Activated naive CD8-positive, alpha-beta T cell treated with anti-CD3 and anti-CD28 coated beads, Interleukin-2, amount 10 ng/mL, durations not matched to agents 7 days and 5 days (primary cell): ENCODE data around the gene PACS2. TPM values are rescaled to one million over a fixed set of nuclear protein-coding genes. Genes with fewer than 3 reads are reported as not detected.
A peak's percentile ranks its signal among the peaks of the same experiment; 100 is the strongest.

Experiments used
- ATAC-seq: fragments of 150-1000 bp; cut with Tn5 transposase; one replicate; pipeline ENCODE4 v1.10.0; 2021; ENCODE audit warnings: low read depth, moderate library complexity
- POLR2A ChIA-PET: fragments of 350-600 bp; sonication (Branson Sonifier 250); formaldehyde crosslinking; loops from one replicate; lab custom pipeline; 2021; ENCODE audit warnings: antibody characterized with exemption; lab: Charles Lee
- DNase-seq: peaks from one replicate; pipeline ENCODE4 v3.0.0; 2021
- H3K27ac Mint-ChIP-seq: one replicate; pipeline ENCODE4 v1.8.0; 2022; ENCODE audit warnings: mild to moderate bottlenecking, mixed read lengths
- H3K27me3 Mint-ChIP-seq: one replicate; pipeline ENCODE4 v1.8.0; 2022; ENCODE audit warnings: mild to moderate bottlenecking, moderate library complexity, mixed read lengths
- H3K36me3 Mint-ChIP-seq: one replicate; pipeline ENCODE4 v1.8.0; 2021; ENCODE audit warnings: mild to moderate bottlenecking, mixed read lengths
- H3K4me1 Mint-ChIP-seq: one replicate; pipeline ENCODE4 v1.8.0; 2021; ENCODE audit warnings: mixed read lengths
- H3K4me3 Mint-ChIP-seq: one replicate; pipeline ENCODE4 v1.8.0; 2022; ENCODE audit warnings: mild to moderate bottlenecking, moderate library complexity, mixed read lengths
- H3K9me3 Mint-ChIP-seq: one replicate; pipeline ENCODE4 v1.8.0; 2021; ENCODE audit warnings: mixed read lengths
- total RNA-seq, 2 experiments: library from RNA; stranded (reverse); gene quantifications; one replicate each; pipeline ENCODE4 v1.2.3, GENCODE V29; 2021

Gene PACS2
- total RNA-seq, 2 experiments from 2014 or later: 51.6 to 54.7 TPM

- no peak for DNase-seq
- H3K27me3 Mint-ChIP-seq: no peaks in the 10 kb centered on the region
- H3K4me3 Mint-ChIP-seq: no peak overlapping the region
- ATAC-seq: no peak
- POLR2A ChIA-PET: interaction anchor here (0.7 kb wide), 1 partner anchor 46 kb away, joined by 3 read pairs; the partner anchor contains the start of gene BRF1
- peaks cover 4% of the 10 kb centered on the region for H3K36me3 Mint-ChIP-seq
- H3K4me1 Mint-ChIP-seq: peaks cover 3% of the 10 kb centered on the region
- peaks cover 3% of the 10 kb centered on the region for H3K9me3 Mint-ChIP-seq
- no peak overlapping the region for H3K27ac Mint-ChIP-seq
Observed at GRCh38 chr14:105347587-105347968, 33.0 kb downstream of the PACS2 start.

- DNase-seq (no peak), ATAC-seq (no peak)
- H3K4me1 Mint-ChIP-seq: peaks cover 3% of the 10 kb centered on the region
- H3K27ac Mint-ChIP-seq: no peak overlapping the region
- peaks cover 4% of the 10 kb centered on the region for H3K36me3 Mint-ChIP-seq
- POLR2A ChIA-PET: interaction anchor here (0.7 kb wide), 1 partner anchor 47 kb away, joined by 3 read pairs; the partner anchor contains the start of gene BRF1
- peaks cover 3% of the 10 kb centered on the region for H3K9me3 Mint-ChIP-seq
- no peaks in the 10 kb centered on the region for H3K27me3 Mint-ChIP-seq
- H3K4me3 Mint-ChIP-seq: no peak overlapping the region
Observed at GRCh38 chr14:105348169-105348944, 33.8 kb downstream of the PACS2 start.

GRCh38 chr14:105348945-105349699 lies 34.6 kb downstream of the PACS2 start:
- ATAC-seq (no peak), DNase-seq (no peak)
- Mint-ChIP-seq H3K27me3 (no peaks in the 10 kb centered on the region), H3K9me3 (peaks cover 3% of the 10 kb centered on the region), H3K36me3 (peaks cover 4% of the 10 kb centered on the region), H3K27ac (no peak overlapping the region), H3K4me3 (no peak overlapping the region), H3K4me1 (peaks cover 3% of the 10 kb centered on the region)
- POLR2A ChIA-PET: no interaction called here

GRCh38 chr14:105349992-105350391 lies 35.4 kb downstream of the PACS2 start:
- H3K36me3 Mint-ChIP-seq: peaks cover 4% of the 10 kb centered on the region
- POLR2A ChIA-PET: no interaction called here

GRCh38 chr14:105350450-105351244 lies 36.1 kb downstream of the PACS2 start:
- H3K27ac Mint-ChIP-seq: no peak overlapping the region
- peaks cover 3% of the 10 kb centered on the region for H3K4me1 Mint-ChIP-seq
- H3K4me3 Mint-ChIP-seq: no peak overlapping the region
- DNase-seq: no peak
- no peaks in the 10 kb centered on the region for H3K27me3 Mint-ChIP-seq
- peaks cover under 1% of the 10 kb centered on the region for H3K36me3 Mint-ChIP-seq
- ATAC-seq: no peak
- H3K9me3 Mint-ChIP-seq: peaks cover 1% of the 10 kb centered on the region
- POLR2A ChIA-PET: no interaction called here

More at GRCh38 chr14:105349992-105350391, 35.4 kb downstream of the PACS2 start:
- no peak overlapping the region for H3K27ac Mint-ChIP-seq
- H3K4me1 Mint-ChIP-seq: peaks cover 3% of the 10 kb centered on the region
- H3K4me3 Mint-ChIP-seq: no peak overlapping the region
- H3K9me3 Mint-ChIP-seq: peaks cover 3% of the 10 kb centered on the region
- DNase-seq (no peak), ATAC-seq (no peak)
- no peaks in the 10 kb centered on the region for H3K27me3 Mint-ChIP-seq

- Mint-ChIP-seq H3K27me3 (no peaks in the 10 kb centered on the region), H3K36me3 (no peaks in the 10 kb centered on the region), H3K9me3 (no peaks in the 10 kb centered on the region), H3K4me1 (peaks cover 3% of the 10 kb centered on the region), H3K4me3 (no peak overlapping the region), H3K27ac (no peak overlapping the region)
- no peak for DNase-seq
- POLR2A ChIA-PET: interaction anchor here (1.1 to 1.4 kb wide), 2 partner anchors 261 to 264 kb away, joined by 3 to 5 read pairs; no protein-coding TSS in a partner anchor
- no peak for ATAC-seq
Observed at GRCh38 chr14:105351410-105351809, 36.9 kb downstream of the PACS2 start.

- H3K27ac Mint-ChIP-seq: peak overlapping the region; percentile 25
- no peaks in the 10 kb centered on the region for H3K9me3 Mint-ChIP-seq
- H3K4me1 Mint-ChIP-seq: peaks cover 3% of the 10 kb centered on the region
- POLR2A ChIA-PET: interaction anchor here (0.6 to 1.4 kb wide), 3 partner anchors 51 to 264 kb away, joined by 3 to 5 read pairs (median 3); partner anchors contain the start of gene BRF1
- H3K4me3 Mint-ChIP-seq: peak overlapping the region; percentile 19
- H3K27me3 Mint-ChIP-seq: no peaks in the 10 kb centered on the region
- H3K36me3 Mint-ChIP-seq: no peaks in the 10 kb centered on the region
- ATAC-seq (peak; percentile 97), DNase-seq (peak; percentile 83)
Observed at GRCh38 chr14:105351920-105352851, 37.6 kb downstream of the PACS2 start.

GRCh38 chr14:105353136-105353535 lies 38.6 kb downstream of the PACS2 start:
- Mint-ChIP-seq H3K27me3 (no peaks in the 10 kb centered on the region), H3K36me3 (no peaks in the 10 kb centered on the region), H3K4me3 (no peak overlapping the region), H3K27ac (no peak overlapping the region), H3K4me1 (peaks cover 3% of the 10 kb centered on the region), H3K9me3 (no peaks in the 10 kb centered on the region)
- DNase-seq (no peak), ATAC-seq (no peak)
- POLR2A ChIA-PET: no interaction called here

GRCh38 chr14:105354541-105354940 lies 40.0 kb downstream of the PACS2 start:
- Mint-ChIP-seq H3K4me1 (peaks cover 3% of the 10 kb centered on the region), H3K27me3 (no peaks in the 10 kb centered on the region), H3K4me3 (no peak overlapping the region), H3K36me3 (no peaks in the 10 kb centered on the region), H3K27ac (no peak overlapping the region), H3K9me3 (no peaks in the 10 kb centered on the region)
- DNase-seq: no peak
- POLR2A ChIA-PET: no interaction called here
- no peak for ATAC-seq

- no peaks in the 10 kb centered on the region for H3K27me3 Mint-ChIP-seq
- ATAC-seq (no peak), DNase-seq (no peak)
- peaks cover 3% of the 10 kb centered on the region for H3K4me1 Mint-ChIP-seq
- no peaks in the 10 kb centered on the region for H3K9me3 Mint-ChIP-seq
- POLR2A ChIA-PET: no interaction called here
- H3K27ac Mint-ChIP-seq: no peak overlapping the region
- H3K36me3 Mint-ChIP-seq: no peaks in the 10 kb centered on the region
- H3K4me3 Mint-ChIP-seq: no peak overlapping the region
Observed at GRCh38 chr14:105355049-105355575, 40.6 kb downstream of the PACS2 start.

- no peak overlapping the region for H3K4me3 Mint-ChIP-seq
- H3K27me3 Mint-ChIP-seq: no peaks in the 10 kb centered on the region
- H3K9me3 Mint-ChIP-seq: no peaks in the 10 kb centered on the region
- no peak overlapping the region for H3K27ac Mint-ChIP-seq
- ATAC-seq: no peak
- POLR2A ChIA-PET: no interaction called here
- peaks cover 3% of the 10 kb centered on the region for H3K4me1 Mint-ChIP-seq
- DNase-seq: no peak
- H3K36me3 Mint-ChIP-seq: no peaks in the 10 kb centered on the region
Observed at GRCh38 chr14:105355850-105356604, 41.5 kb downstream of the PACS2 start.
